ENCODE data around the gene PLXNA2.

The PLXNA2 gene

DNA sequence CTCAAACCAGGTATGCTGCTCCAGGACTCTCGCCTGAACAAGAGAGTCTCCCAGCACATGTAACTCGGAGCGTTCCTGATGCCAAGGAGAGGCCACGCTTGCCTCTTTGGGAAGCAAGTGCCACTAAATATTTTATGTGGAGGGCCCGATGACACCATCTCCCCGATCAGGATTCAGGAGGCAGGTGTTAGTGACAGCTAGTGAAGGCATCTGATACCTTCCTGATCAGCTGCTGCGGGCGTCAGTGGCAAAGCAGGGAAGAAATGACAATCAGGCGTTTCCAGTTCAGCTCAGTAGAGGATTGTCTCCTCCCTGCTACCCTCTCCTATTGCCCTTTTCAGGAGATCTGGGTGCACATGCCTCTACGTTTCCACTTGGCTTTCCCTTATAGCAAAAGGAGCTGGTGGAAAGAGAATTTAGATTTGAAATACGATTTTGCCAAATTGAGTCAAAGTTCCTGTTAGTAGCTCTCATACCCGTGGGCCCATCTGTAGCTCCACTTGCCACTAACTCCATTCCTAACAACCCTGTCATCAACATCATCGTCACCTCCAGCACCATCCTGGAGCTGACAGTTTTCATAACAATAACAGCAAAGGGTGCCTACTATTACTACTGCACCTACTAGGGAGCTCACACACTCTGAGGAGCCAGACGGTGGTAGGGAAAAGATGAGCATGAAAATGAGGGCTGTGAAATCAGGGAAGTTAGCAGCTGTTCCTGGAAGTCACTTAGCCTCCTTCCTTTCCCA lies 21.6 kb downstream of the PLXNA2 start:
- DNase-seq = no peak

DNA sequence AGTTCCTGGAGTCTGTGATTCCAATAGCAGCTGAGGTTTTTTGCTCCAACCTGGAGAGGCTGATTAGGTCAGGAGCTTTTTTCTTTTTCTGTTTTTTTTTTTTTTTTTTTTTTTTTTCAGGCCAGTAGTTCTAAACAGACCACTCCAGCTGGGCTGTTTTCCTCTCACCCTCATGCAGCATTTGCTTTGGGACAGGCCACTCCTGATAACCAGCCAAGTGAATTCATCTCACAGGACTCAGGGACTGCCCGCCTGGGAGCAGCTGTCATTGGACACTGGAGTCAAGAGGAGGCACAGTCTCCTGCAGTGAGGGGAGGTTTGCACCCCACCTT lies 22.9 kb downstream of the PLXNA2 start:
- DNase-seq = no peak

DNA sequence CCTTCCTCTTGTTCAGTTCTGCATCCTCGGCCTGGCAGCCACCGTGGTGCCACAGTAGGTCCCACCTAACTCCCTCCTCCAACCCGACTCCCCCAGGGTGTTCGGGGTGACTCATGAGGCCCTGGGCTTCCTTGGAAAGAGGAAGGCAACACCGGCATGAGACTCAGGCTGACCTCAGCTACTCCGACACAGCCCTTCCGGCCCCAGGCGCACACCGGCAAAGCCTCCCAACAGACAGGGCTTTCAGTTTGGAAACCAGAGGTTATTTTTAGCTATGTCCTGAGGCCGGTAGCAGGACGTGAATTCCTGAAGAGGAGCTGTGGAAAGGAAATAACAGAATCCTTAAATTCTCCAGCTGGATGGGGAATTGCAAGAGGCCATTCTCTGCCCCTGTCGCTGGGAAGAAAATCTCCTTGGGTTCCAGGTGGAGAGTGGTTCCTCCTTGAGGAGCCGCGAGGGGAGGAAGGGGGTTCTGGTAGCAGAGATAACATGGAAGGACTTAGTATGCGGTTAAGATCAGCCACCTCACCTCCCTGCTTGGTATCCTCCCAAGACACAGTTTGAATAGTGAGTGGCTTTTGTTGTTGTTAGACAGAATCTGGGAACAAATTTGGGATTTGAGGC lies 24.4 kb downstream of the PLXNA2 start:
- DNase-seq = peak; percentile 76

DNA sequence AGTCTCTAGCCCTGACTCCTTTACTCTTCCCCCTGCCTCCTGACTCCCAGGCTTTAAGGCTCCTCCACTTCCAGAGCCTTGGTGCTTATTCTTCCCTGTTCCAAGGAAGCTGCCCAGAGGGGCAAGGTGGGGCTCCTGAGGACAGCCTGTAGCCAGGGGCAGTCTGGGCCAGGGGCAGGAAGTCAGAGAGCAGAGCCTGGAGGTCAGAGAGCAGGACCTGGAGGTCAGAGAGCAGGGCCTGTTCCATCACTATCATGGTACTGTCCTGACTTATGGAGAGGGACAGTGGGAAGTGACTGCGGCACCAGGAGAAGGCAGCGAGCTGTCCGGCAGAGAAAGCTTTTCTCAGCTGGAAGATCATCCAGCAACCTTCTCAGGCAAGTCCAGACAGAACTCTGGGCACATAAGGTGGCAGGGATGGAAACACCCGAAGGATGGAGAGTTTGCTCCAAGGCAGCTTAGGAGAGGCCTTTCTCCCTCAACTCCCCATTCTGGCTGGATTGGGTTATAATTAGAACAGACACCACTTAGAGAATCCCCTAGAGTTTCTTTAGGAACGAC lies 25.0 kb downstream of the PLXNA2 start:
- DNase-seq = no peak

DNA sequence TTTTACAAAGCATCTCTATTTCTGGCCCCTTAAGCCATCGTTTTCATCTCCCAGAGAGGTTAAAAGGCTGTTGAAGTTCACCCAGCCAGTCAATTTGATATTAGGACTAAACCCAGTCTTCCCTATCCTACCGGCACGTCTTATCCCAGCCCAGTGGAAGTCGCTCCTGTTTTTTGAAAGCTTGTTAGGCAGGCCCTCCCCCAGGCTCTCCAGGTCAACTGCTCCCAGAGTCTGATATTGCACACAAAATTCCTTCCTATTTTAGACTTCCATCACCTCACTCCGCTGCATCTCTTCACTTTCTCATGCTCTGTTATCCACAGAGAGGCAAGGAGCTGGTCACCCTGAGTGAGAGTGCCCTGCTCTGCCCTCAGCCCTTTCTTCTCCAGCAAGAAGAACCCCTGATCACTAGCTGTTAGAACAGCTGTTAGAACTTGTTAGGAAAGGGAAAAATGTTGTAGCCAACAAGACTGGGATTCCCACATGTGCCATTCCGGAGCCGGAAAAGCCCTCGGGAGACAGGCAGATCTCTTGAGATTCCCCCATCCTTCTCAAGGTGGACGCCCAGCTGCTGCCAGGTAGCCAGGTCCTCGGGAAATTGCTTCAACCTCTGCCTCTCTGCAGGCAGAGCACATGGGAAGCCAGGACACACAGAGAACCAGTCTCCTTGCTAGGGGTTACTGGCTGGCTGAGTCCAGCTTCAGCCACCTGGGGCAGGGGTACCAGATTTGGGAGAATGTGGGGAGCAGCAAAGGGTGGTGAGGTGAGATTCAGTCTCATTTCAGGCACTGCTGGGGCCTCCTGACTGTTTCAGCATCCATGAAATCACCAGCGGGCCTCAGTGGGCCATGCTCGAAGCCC lies 25.7 kb downstream of the PLXNA2 start:
- DNase-seq = no peak

DNA sequence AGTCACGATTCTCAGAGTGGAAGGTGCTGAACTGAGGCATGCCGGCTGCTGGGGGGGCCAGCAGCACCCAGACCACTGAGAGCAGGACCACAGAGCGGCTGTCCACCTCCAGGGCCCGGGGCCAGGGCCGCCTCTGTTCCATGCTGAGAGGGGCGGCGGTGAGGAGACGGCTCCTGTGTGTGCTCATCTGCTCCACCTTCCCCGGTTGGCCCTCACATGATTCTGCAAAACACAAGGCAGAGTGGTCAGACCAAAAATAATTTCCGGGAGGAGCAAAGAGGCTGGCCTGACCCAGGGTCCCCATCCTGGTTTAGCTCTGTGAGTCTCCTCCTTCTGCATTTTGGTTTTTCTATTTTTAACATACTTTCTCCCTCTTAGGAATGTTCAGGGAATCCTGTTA lies 26.4 kb downstream of the PLXNA2 start:
- no peak for DNase-seq

DNA sequence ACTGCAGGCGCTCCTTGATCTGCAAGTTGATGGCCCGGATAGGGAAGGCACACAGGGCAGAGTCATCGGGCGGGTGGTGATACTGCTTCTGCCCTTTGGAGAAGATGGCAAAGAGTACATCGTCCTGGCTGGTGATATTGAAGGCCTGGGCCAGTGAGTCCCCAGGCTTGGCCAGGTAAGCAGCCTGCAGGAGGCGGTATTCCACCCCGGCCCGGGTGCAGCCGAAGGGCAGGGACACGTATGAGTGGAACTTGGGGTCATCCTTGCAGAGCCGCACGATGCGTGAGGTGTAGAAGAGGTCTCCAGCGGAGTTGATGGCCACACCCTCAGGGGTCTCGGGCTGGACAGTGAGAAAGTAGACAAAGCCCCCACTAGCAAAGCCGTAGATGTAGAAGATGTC lies 27.4 kb downstream of the PLXNA2 start:
- no peak for DNase-seq

DNA sequence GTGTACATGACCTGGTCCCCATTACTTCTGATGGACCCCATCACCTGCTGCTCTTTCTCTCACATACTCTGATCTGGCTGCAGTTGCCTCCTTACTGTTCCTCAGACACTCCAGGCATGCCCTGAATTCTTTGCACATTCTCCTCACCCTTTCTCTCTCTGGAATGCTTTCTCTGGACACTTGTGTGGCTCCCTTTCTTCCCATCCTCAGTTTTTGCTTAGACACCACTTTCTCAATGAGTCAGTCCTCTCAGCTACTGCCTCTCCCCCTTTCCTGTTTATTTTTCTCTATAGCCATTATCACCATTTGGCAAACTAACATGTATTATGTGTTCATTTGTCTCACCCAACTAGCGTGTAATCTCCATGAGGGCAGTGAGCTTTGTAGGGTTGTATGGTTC lies 28.1 kb downstream of the PLXNA2 start:
- DNase-seq = no peak

DNA sequence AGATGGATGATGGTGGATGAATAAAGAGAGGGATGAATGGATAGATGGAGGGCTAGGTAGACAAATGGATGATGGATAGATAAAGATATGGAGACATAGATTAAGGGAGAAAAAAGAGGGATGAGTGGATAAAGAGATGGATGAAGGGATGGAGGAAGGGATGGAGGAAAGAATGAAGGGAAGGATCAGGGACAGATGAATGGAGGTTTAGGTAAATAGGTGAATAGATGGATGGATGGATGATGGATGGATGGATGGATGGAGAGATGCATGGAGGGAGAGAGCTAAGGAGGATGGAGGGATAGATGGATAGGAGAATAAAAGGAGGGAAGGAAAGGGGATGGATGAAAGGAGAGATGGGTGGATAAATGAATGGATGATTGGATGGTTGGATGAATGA lies 28.8 kb downstream of the PLXNA2 start:
- DNase-seq = no peak

DNA sequence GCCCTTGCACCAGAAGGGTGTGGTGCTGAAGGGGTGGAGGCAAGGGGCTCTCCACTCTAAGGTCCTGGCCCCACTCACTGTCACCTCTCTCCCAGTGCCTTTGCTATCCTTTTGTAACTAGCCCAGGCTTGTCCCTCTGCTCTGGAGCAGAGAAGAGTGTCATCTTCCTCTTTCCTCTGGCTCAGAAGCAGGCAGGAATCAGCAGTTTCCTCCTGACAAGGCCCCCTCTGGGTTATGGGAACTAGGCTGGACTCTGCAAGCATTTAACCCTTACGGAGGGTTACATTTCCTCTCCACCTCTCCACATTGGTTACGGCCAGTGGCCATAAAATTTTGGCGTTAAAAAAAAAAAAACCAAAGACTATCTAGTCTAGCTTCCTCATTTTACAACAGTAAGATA lies 30.4 kb downstream of the PLXNA2 start:
- no peak for DNase-seq

DNA sequence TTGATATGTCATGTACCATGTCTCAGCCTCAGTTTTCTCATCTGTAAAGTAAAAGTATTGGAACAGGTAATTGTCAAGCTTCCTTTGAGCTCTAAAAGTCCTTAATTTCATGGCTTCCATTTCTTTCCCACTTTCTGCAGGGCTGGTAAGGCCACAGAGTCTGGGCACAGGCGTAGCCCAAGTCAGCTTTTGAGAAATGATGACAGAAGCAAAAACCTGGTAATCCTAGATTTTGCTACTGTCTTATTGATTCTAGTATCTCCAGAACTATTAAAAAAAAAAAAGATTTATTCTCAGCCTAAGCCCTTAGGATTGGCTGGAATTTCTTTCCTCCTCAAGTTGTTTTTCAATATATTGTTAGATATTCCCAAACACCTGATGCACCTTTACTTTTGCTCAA lies 31.3 kb downstream of the PLXNA2 start:
- DNase-seq = no peak

DNA sequence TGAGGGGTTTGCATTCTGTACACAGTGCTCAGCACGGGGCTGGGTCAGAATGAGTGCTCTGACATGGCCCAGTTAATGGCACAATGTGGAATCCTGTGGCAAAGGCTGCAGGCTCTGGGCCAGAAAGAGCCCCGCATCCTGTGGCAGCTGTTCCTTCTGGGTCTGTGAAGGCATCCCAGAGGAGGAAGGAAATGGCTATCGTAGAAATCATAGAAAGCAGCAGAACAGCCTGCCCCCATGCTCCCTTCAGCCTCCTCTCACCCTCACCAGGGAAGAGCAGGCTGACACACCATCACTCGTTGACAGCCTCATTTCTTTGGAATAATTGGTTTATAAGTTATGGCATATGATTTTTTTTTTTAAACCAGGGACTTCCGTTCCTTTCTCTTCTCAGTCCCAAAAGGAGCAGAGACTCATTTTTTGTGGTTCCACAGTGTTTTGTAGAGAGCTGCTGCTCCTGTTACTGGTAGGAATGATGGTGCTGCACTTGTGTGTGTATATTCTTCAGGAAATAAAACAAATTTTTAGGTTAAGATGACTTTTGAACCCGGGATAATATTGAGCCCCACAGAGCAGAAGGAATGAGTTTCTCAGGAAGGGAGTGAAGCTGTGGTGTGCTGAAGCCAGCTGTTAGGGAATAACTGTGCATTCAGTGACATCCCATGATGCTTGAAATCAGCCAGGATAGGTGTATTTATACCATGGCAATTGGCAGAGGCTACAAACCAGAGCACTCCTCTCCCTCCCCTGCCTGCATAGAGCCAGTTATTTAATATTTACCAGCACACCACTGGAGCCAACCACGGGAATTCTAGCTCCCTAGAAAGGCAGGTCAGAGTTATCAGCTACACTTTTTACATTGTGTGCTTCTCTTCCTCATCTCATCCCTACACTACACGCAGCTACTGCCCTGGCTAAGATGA lies 32.0 kb downstream of the PLXNA2 start:
- DNase-seq = no peak

DNA sequence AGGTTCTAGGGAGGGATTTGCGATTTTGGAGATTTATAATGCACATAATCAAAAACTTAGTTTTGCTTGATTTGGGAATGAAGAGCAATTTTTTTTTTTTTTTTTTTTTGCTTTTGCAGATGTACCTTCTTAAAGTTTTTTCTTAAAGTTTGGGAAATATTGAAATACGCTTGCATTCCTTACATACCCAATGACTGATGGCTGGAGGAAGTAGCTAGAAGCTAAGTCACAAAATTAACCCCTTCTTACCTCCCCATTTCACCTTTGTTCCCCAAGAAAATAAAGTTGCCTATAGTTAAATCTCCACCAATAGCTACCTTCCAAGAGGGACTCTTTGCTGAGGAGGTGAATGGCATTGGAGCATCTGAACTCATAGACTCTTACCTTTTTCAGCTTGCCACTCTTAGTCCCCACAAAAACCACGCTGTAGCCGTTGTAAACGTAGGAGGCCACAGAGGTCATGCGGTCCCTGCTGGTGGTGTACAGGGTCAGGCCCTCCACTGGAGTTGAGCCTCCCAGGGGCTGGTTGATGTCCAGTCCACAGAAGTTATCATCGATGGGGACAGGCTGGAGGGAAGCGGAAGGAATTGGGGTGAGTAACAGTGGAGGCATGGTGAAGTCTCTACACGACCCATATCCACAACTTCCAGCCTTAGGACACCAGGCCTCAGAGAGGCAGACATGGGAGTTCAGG lies 34.1 kb downstream of the PLXNA2 start:
- no peak for DNase-seq

DNA sequence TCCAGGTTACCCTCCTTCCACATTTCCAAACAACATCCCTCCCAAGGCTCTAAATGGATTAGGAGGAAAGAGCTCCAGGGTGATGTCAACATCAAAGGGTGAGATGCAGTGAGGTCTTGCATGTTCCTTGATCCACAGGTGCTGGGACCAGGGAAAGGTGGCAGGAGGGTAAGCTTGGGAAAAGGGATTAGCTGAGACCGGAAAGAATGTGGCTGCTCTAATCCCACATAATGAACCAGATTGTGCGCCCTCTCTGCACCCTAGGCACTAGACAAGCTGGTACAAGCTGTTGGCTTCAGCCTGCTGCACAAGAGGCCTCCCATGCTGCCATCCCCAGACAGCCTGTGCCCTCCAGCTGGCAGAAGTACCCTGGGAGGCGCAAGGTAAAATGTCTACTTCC lies 34.9 kb downstream of the PLXNA2 start:
- DNase-seq = no peak

DNA sequence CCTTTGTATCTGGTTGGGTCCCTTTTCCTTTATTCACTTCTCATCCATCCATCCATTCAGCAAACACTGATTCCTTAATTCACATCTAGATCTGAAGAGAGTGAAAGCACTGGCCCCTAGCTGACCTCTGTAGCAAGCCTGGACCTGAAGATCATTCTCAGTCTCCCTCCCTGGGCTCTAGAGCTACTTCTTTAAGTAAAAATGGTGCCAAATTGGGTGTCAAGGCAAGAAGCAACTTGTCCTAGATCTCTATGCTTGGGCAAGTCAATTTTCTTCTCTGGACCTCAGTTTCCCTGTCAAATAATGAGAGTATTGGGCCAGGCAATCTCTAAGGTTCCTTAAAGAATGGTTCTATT lies 36.1 kb downstream of the PLXNA2 start:
- no peak for DNase-seq

DNA sequence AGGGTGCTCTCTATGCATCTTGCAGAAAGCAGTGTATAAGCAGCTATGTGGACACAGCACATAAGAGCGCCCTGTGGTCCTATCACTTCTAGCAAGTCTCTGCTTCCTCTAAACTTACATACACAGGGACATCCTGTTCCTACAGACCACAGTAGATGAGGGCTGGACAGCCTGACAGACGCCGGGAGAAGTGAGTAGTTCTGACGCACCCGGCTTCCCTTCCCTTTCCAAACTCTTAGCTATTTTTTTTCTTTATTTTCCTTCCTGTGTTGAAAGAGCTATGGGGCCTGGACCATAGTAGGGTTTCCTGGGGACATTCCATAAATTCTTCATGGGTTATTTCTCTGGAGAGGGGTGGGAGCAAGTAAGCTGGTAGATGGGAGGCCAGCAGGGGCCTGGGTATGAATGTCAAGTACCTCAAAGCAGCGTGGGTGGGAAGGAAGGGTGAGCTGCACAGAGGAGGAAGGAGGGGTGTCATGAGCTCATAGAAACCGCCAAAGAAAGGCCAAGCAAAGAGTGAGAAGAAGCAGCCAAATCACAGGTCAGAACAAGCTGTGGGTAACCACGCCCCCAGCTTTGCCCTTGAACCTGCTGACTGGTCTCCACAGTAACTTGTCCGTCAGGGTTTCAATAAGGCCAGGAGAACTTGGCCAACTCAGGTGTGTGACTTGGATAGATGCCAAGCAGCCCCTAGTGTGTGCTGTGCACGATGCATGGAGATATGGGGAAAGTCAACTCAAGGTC lies 36.6 kb downstream of the PLXNA2 start:
- DNase-seq = no peak

DNA sequence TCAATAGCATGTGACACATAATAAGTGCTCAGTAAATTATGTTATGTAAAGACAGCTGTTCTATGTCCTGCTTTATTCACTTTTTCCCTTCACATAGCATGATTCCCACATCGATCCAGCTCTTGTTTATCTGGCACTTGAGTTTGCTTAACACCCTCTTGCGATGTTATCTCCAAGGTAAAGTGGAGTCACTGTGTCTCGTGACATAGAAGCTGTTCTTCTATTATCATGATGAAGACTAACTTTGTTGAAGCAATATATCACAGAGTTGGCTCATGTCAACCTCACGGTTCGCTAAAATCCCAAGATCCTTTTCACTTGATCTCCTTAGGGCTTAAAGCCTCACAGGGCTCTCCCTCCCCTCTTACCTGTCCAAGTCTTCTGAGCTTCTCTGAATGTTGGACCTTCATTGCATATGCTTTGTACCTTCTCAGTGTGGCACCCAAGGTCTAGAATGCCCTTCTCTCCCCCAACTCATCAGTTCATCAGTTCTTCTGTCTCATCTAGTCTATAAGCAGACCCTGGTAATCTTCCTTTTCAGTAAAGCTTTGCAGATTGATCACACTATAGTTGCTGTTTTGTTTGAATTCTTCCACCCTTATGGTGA lies 38.0 kb downstream of the PLXNA2 start:
- DNase-seq = no peak

DNA sequence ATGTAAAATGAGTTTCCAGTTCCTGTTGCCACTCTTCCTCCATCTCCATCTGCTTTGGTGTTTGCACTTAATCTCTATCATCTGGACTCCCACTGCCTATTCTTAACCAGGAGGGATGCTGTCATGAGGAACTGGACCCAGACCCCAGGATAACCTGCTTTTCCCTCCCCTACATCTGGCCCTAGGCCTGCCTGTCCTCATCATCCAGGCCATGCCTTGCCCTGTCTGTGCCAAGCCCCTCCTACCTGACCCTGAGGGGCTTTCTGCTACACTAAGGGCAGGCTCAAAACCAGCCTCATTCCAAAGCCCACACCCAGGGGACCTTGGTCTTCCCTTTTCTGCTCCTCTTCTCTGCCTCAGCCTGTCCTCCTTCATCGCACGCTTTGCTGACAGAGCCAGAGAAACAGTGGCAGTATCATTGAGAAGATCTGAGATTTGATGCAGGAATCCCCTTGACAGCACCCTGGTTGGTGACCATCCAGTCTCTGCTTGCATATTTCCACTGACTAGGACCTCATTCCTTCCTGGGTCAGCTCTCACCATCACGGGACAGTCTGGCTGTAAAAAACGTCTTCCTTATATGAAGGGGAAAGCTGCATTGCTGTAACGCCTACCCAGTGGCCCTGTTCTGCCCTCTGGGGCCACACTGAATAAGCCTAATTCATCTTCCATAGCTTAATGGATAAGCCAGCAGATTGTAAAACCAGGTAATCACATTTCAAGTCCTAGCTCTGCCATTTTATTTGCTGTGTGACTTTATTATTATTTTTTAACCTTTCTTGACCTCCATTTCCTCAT lies 38.8 kb downstream of the PLXNA2 start:
- no peak for DNase-seq

DNA sequence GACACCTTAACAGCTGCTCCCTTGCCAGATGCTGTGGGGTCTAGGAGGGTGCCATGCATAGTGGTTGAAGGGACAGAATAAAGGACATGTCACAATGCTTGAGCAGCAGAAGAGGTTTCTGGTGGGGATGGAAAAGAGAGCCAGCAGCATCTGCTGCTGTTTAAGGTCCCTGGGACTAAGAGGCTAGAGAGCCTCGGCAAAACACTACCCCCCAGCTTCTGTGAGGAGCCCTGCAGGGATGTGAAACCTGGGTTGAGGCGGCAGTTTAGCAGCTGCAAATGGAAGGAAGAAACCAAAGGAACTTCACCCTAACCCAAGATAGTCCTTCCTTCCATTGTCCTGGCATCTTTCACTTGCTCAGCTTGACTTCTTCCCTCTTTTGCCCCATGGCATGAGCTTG lies 39.4 kb downstream of the PLXNA2 start:
- DNase-seq = no peak
